ENCODE measurements around the gene UBE2K.

GRCh38 chr4:39792128-39792527, 94.2 kb downstream of the UBE2K start:
- TF ChIP-seq ARNTL (CRISPR knock-in tag; IDR thresholded peaks at IDR 0.05; ENCODE audit: borderline replicate concordance, low read depth) = no peak
- TF ChIP-seq ZFP30 (CRISPR knock-in tag; IDR thresholded peaks at IDR 0.05) = no peak
- TF ChIP-seq ZNF8 (CRISPR knock-in tag; IDR thresholded peaks at IDR 0.05) = no peak
- no peak for TF ChIP-seq PATZ1 (CRISPR knock-in tag; IDR thresholded peaks at IDR 0.05; ENCODE audit: borderline replicate concordance)
- TF ChIP-seq, protein P1, sequence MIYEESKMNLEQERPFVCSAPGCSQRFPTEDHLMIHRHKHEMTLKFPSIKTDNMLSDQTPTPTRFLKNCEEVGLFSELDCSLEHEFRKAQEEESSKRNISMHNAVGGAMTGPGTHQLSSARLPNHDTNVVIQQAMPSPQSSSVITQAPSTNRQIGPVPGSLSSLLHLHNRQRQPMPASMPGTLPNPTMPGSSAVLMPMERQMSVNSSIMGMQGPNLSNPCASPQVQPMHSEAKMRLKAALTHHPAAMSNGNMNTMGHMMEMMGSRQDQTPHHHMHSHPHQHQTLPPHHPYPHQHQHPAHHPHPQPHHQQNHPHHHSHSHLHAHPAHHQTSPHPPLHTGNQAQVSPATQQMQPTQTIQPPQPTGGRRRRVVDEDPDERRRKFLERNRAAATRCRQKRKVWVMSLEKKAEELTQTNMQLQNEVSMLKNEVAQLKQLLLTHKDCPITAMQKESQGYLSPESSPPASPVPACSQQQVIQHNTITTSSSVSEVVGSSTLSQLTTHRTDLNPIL (CRISPR knock-in tag; IDR thresholded peaks at IDR 0.05; ENCODE audit: low read depth) = no peak
- TF ChIP-seq TOX (CRISPR knock-in tag; IDR thresholded peaks at IDR 0.05; ENCODE audit: borderline replicate concordance) = no peak
- TF ChIP-seq BACH2 (CRISPR knock-in tag; IDR thresholded peaks at IDR 0.05; ENCODE audit: borderline replicate concordance) = no peak
- TF ChIP-seq, protein P2, sequence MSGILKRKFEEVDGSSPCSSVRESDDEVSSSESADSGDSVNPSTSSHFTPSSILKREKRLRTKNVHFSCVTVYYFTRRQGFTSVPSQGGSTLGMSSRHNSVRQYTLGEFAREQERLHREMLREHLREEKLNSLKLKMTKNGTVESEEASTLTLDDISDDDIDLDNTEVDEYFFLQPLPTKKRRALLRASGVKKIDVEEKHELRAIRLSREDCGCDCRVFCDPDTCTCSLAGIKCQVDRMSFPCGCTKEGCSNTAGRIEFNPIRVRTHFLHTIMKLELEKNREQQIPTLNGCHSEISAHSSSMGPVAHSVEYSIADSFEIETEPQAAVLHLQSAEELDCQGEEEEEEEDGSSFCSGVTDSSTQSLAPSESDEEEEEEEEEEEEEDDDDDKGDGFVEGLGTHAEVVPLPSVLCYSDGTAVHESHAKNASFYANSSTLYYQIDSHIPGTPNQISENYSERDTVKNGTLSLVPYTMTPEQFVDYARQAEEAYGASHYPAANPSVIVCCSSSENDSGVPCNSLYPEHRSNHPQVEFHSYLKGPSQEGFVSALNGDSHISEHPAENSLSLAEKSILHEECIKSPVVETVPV (CRISPR knock-in tag; IDR thresholded peaks at IDR 0.05) = no peak
- TF ChIP-seq PPARA (CRISPR knock-in tag; IDR thresholded peaks at IDR 0.05; ENCODE audit: borderline replicate concordance) = no peak
